Neural cell (in vitro differentiated cells): ENCODE results near the gene HLF.

Source experiments
- POLR2AphosphoS5 ChIP-seq: IDR thresholded peaks from 2 replicates; pipeline ENCODE4 v1.6.1; 2012
- TF ChIP-seq, protein P1 (sequence below): fragments of 450-650 bp; IDR thresholded peaks from 2 replicates; pipeline ENCODE4 v1.5.1; 2014; ENCODE audit warnings: antibody characterized with exemption, mild to moderate bottlenecking, moderate library complexity; ENCODE audit not compliant: poor library complexity, severe bottlenecking

DNA sequence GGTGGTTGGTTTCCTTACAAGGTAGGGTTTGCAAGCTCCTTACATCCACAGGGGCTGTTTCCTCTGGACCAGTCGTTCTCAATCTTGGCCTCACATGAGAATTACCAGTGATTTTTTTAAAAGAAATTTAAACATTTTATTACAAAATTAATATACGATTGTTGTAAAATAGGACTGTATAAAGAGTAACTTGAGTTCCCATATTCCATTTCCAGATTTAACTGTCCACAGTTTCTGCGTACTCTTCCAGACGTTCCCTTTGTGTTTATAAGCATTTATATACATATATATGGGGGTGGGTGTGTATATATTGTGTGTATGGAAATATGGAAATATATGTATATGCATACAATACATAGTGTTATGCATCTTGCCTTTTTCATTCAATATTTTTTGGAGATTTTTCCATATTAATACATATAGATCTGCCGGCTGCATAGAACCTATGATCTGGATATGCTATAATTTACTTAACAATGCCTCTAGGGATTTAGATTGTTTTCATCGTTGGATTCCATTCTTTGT is 31.5 kb downstream of the HLF start:
- no peak for TF ChIP-seq POLR2AphosphoS5
- TF ChIP-seq, protein P1, sequence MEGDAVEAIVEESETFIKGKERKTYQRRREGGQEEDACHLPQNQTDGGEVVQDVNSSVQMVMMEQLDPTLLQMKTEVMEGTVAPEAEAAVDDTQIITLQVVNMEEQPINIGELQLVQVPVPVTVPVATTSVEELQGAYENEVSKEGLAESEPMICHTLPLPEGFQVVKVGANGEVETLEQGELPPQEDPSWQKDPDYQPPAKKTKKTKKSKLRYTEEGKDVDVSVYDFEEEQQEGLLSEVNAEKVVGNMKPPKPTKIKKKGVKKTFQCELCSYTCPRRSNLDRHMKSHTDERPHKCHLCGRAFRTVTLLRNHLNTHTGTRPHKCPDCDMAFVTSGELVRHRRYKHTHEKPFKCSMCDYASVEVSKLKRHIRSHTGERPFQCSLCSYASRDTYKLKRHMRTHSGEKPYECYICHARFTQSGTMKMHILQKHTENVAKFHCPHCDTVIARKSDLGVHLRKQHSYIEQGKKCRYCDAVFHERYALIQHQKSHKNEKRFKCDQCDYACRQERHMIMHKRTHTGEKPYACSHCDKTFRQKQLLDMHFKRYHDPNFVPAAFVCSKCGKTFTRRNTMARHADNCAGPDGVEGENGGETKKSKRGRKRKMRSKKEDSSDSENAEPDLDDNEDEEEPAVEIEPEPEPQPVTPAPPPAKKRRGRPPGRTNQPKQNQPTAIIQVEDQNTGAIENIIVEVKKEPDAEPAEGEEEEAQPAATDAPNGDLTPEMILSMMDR, result no peak
